B cell (primary cell): ENCODE data around the gene ABCC3. TPM values are rescaled to one million over a fixed set of nuclear protein-coding genes. Genes with fewer than 3 reads are reported as not detected.
A peak's percentile ranks its signal among the peaks of the same experiment; 100 is the strongest.

Source experiments
- ATAC-seq: fragments of 200-7000 bp; cut with Tn5 transposase; one replicate; pipeline ENCODE4 v1.10.0; 2021; ENCODE audit warnings: low read depth, mild to moderate bottlenecking, moderate number of reproducible peaks, moderate library complexity
- CTCF ChIA-PET: fragments of 350-600 bp; sonication (Branson Sonifier 250); formaldehyde crosslinking; loops from one replicate; lab custom pipeline; 2021; ENCODE audit warnings: antibody characterized with exemption, inconsistent platforms; lab: Charles Lee
- POLR2A ChIA-PET: fragments of 350-600 bp; sonication (Branson Sonifier 250); formaldehyde crosslinking; loops from one replicate; lab custom pipeline; 2021; ENCODE audit warnings: antibody characterized with exemption; lab: Charles Lee
- DNase-seq: peaks from one replicate; pipeline ENCODE4 v3.0.0; 2013
- H2AFZ ChIP-seq: 2 replicates; pipeline ENCODE4 v1.6.1; 2012; ENCODE audit warnings: mild to moderate bottlenecking, low read depth, low read length; ENCODE audit not compliant: insufficient read depth, poor library complexity, severe bottlenecking
- H3K27ac ChIP-seq, 2 donors: 1 replicate in 1 of 2; 2 replicates in 1 of 2; pipeline ENCODE4 v1.5.1; 2012 to 2013; ENCODE audit warnings: low read length in 2 of 2, mild to moderate bottlenecking in 2 of 2, moderate library complexity in 1 of 2
- H3K27me3 ChIP-seq, 4 experiments: fragments of 200-600 bp in 1 of 4; sonication (generic) in 1 of 4; replicated peaks in 1 of 4; 1 replicate in 2 of 4; 2 replicates in 2 of 4; pipeline versions ENCODE4 v1.6.1 to v1.7.0; 2013 to 2016; ENCODE audit warnings: low read length in 3 of 4, mild to moderate bottlenecking in 2 of 4, mixed read lengths in 1 of 4, moderate library complexity in 1 of 4; ENCODE audit not compliant: insufficient read depth in 4 of 4, control insufficient read depth in 3 of 4; ENCODE audit errors: control extremely low read depth in 1 of 4
- H3K36me3 ChIP-seq, 2 experiments: replicated peaks in 1 of 2; 1 replicate in 1 of 2; 2 replicates in 1 of 2; pipeline versions ENCODE4 v1.6.1 to v1.7.1; 2013; ENCODE audit warnings: low read length in 1 of 2; ENCODE audit not compliant: insufficient read depth in 2 of 2, control insufficient read depth in 1 of 2; ENCODE audit errors: control extremely low read depth in 1 of 2, extremely low read depth in 1 of 2
- H3K4me1 ChIP-seq, 2 donors: fragments of 200-600 bp in 1 of 2; sonication (generic) in 1 of 2; 1 replicate in 1 of 2; 2 replicates in 1 of 2; pipeline versions ENCODE4 v1.5.1 to v1.6.1; 2013 to 2017; ENCODE audit warnings: low read length in 2 of 2; ENCODE audit not compliant: control insufficient read depth in 2 of 2, insufficient read depth in 2 of 2
- H3K4me2 ChIP-seq: replicated peaks from 2 replicates; pipeline ENCODE3; 2012; ENCODE audit warnings: mild to moderate bottlenecking, low read depth, low read length; ENCODE audit not compliant: poor library complexity, severe bottlenecking
- H3K4me3 ChIP-seq, 5 experiments: fragments of 200-600 bp in 1 of 5; sonication (generic) in 1 of 5; 1 replicate in 3 of 5; 2 replicates in 2 of 5; pipeline versions ENCODE4 v1.5.1 to v1.7.0; 2011 to 2016; ENCODE audit warnings: low read length in 4 of 5, mild to moderate bottlenecking in 4 of 5, low read depth in 2 of 5, control low read depth in 1 of 5, moderate library complexity in 1 of 5; ENCODE audit not compliant: insufficient read depth in 1 of 5; ENCODE audit errors: control extremely low read depth in 1 of 5, extremely low read depth in 1 of 5
- H3K79me2 ChIP-seq: fragments of 200-600 bp; sonication (generic); one replicate; pipeline ENCODE4 v1.6.0; 2016; ENCODE audit warnings: low read length; ENCODE audit not compliant: control insufficient read depth, insufficient read depth
- H3K9ac ChIP-seq: fragments of 200-600 bp; sonication (generic); 2 replicates; pipeline ENCODE4 v1.6.1; 2017; ENCODE audit warnings: mild to moderate bottlenecking, low read length, moderate library complexity
- H3K9me3 ChIP-seq, 3 donors: one replicate each; pipeline versions ENCODE4 v1.6.1 to v1.7.1; 2013; ENCODE audit warnings: low read length in 2 of 3; ENCODE audit not compliant: control insufficient read depth in 2 of 3, insufficient read depth in 1 of 3; ENCODE audit errors: control extremely low read depth in 1 of 3
- H4K20me1 ChIP-seq: 2 replicates; pipeline ENCODE4 v1.6.0; 2012; ENCODE audit warnings: mild to moderate bottlenecking, low read length; ENCODE audit not compliant: insufficient read depth, control insufficient read depth, poor library complexity, severe bottlenecking
- H3K27ac Mint-ChIP-seq: one replicate; pipeline ENCODE4 v1.8.0; 2021; ENCODE audit warnings: mixed read lengths
- H3K27me3 Mint-ChIP-seq: one replicate; pipeline ENCODE4 v1.8.0; 2021; ENCODE audit warnings: mixed read lengths
- H3K4me1 Mint-ChIP-seq: one replicate; pipeline ENCODE4 v1.8.0; 2021; ENCODE audit warnings: mixed read lengths
- H3K4me3 Mint-ChIP-seq: one replicate; pipeline ENCODE4 v1.8.0; 2021; ENCODE audit warnings: mixed read lengths
- H3K9me3 Mint-ChIP-seq: one replicate; pipeline ENCODE4 v1.8.0; 2022; ENCODE audit warnings: mixed read lengths; ENCODE audit not compliant: insufficient read depth
- EZH2 ChIP-seq: IDR thresholded peaks from 2 replicates; pipeline ENCODE4 v1.6.1; 2012; ENCODE audit warnings: borderline replicate concordance, low read depth, mild to moderate bottlenecking, moderate library complexity, low read length; ENCODE audit not compliant: insufficient read depth, poor library complexity, severe bottlenecking
- WGBS: methylation state at CpG from one replicate; pipeline ENCODE4 v1.1.5; 2013; ENCODE audit warnings: missing lambda C conversion rate; ENCODE audit not compliant: insufficient coverage; 5-methylcytosine and 5-hydroxymethylcytosine counted together
- intact Hi-C: fragments of 100-400 bp; cut with micrococcal nuclease; formaldehyde crosslinking; loops from one replicate; pipeline ENCODE4 v1.10.0; 2022
- polyA plus RNA-seq: library from polyadenylated mRNA; depleted of rRNA; stranded (reverse); fragments of >200 nt; gene quantifications from 2 replicates; pipeline ENCODE4 v1.2.3, GENCODE V29; 2012
- total RNA-seq, 2 donors: library from RNA; stranded (reverse); fragments of 120-200 nt in 1 of 2; gene quantifications; 1 replicate in 1 of 2; 2 replicates in 1 of 2; pipeline versions ENCODE4 v1.2.3 to v1.2.4, GENCODE V29; 2013 to 2022
- TF ChIP-seq, protein P1 (sequence below): fragments of 200-600 bp; IDR thresholded peaks from one replicate; pipeline ENCODE4 v1.8.0; 2022; ENCODE audit warnings: antibody characterized with exemption, mild to moderate bottlenecking

Gene ABCC3
- total and polyA plus RNA-seq, 2 donors (not counting 1 experiment from before 2014, with no cell fraction given), result 0.05 to 0.60 TPM

DNA sequence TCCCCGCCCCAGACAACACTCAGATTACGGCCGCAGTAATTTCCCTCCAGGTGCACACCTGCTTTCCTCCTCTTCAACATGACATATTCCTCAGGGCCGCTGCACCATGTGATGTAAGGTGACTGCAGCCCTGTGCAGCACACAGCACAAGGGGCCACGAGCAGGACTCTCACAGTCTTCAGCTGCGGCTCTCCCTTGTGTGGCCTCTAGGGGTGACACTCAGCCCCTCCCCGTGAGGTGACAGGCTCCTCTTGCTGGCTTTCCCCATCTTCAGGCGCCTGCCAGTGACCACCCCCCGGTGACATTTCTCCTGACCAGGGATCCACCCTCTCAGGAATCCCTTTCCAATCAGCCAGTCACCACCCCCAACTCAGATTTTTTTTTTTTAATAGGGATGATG lies 31.3 kb upstream of the ABCC3 start:
- H2AFZ ChIP-seq, result no peak overlapping the region
- DNase-seq, result no peak
- H3K4me3 ChIP-seq, result no peak overlapping the region
- no peaks in the 10 kb centered on the region for H3K9me3 Mint-ChIP-seq
- intact Hi-C loops, result no loop called here
- no peak overlapping the region for H3K4me3 Mint-ChIP-seq
- H3K9ac ChIP-seq, result no peak overlapping the region
- TF ChIP-seq, protein P1, sequence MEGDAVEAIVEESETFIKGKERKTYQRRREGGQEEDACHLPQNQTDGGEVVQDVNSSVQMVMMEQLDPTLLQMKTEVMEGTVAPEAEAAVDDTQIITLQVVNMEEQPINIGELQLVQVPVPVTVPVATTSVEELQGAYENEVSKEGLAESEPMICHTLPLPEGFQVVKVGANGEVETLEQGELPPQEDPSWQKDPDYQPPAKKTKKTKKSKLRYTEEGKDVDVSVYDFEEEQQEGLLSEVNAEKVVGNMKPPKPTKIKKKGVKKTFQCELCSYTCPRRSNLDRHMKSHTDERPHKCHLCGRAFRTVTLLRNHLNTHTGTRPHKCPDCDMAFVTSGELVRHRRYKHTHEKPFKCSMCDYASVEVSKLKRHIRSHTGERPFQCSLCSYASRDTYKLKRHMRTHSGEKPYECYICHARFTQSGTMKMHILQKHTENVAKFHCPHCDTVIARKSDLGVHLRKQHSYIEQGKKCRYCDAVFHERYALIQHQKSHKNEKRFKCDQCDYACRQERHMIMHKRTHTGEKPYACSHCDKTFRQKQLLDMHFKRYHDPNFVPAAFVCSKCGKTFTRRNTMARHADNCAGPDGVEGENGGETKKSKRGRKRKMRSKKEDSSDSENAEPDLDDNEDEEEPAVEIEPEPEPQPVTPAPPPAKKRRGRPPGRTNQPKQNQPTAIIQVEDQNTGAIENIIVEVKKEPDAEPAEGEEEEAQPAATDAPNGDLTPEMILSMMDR, result peak; percentile 30
- TF ChIP-seq EZH2, result no peak
- H3K27ac Mint-ChIP-seq, result no peak overlapping the region
- ChIA-PET CTCF (no interaction called here), POLR2A (no interaction called here)
- H4K20me1 ChIP-seq, result no peaks in the 10 kb centered on the region
- ATAC-seq, result no peak
- H3K27me3 ChIP-seq, result peaks cover 0 to 22% (median 0%) of the 10 kb centered on the region in 4 experiments
- H3K4me1 ChIP-seq, result no peaks in the 10 kb centered on the region
- no peak overlapping the region for H3K27ac ChIP-seq
- no peaks in the 10 kb centered on the region for H3K36me3 ChIP-seq
- peaks cover 29% of the 10 kb centered on the region for H3K27me3 Mint-ChIP-seq
- whole genome bisulfite sequencing, result 62% methylated on average over 9 of the region's 9 CpGs
- H3K4me2 ChIP-seq, result no peak overlapping the region
- H3K9me3 ChIP-seq, result no peaks in the 10 kb centered on the region
- H3K4me1 Mint-ChIP-seq, result no peaks in the 10 kb centered on the region
- H3K79me2 ChIP-seq, result no peaks in the 10 kb centered on the region

DNA sequence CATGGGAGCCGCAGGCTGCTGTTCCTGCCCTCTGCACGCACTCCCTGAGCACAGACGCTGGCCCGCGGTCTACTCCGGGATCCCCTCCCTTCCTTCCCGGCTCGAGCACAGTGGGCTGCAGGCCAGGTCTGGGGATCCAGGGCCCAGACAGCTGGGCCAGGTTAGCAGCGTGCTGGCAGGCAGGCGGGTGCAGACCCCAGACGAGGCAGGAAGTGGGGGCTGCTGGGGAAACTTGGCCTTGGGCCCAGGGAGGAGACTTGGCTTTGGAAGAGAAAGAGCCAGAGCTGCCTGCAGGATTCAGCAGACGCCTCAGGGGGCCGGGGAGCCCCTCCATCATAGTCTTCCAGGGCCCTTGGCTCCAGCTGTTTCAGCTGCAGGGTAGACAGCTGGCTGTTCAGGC lies 30.2 kb upstream of the ABCC3 start:
- no peak overlapping the region for H3K27ac ChIP-seq
- no peaks in the 10 kb centered on the region for H3K9me3 ChIP-seq
- intact Hi-C loops, result no loop called here
- H3K4me3 ChIP-seq, result no peak overlapping the region
- peaks cover 0 to 22% (median 0%) of the 10 kb centered on the region in 4 experiments for H3K27me3 ChIP-seq
- DNase-seq (no peak), ATAC-seq (no peak)
- no peak overlapping the region for H3K9ac ChIP-seq
- CTCF ChIA-PET, result no interaction called here
- POLR2A ChIA-PET, result no interaction called here
- no peak overlapping the region for H3K4me2 ChIP-seq
- H3K4me1 ChIP-seq, result no peaks in the 10 kb centered on the region
- H3K27me3 Mint-ChIP-seq, result peaks cover 32% of the 10 kb centered on the region
- 20% methylated on average over 13 of the region's 13 CpGs for whole genome bisulfite sequencing
- H2AFZ ChIP-seq, result no peak overlapping the region
- H3K27ac Mint-ChIP-seq, result no peak overlapping the region
- H3K4me3 Mint-ChIP-seq, result no peak overlapping the region
- H4K20me1 ChIP-seq, result no peaks in the 10 kb centered on the region
- no peaks in the 10 kb centered on the region for H3K9me3 Mint-ChIP-seq
- no peaks in the 10 kb centered on the region for H3K4me1 Mint-ChIP-seq
- no peaks in the 10 kb centered on the region for H3K36me3 ChIP-seq
- no peak for TF ChIP-seq EZH2
- TF ChIP-seq, protein P1, result no peak
- H3K79me2 ChIP-seq, result no peaks in the 10 kb centered on the region
